Gastrocnemius medialis (tissue), 4 donors: ENCODE results near the gene DHCR24. TPM values are rescaled to one million over a fixed set of nuclear protein-coding genes. Genes with fewer than 3 reads are reported as not detected.

Experiments
- ATAC-seq, 2 donors: fragments of 150-250 bp; one replicate each; pipeline ENCODE4 v1.9.1; 2016
- DNase-seq, 2 donors: peaks; one replicate each; pipeline ENCODE4 v3.0.0-alpha.2; 2019
- H3K27ac ChIP-seq, 4 donors: fragments of 200-600 bp; sonication (generic); 1 replicate in 1 of 4; 2 replicates in 3 of 4; pipeline ENCODE4 v1.5.1; 2016 to 2018; ENCODE audit warnings: mild to moderate bottlenecking in 2 of 4, moderate library complexity in 1 of 4
- H3K27me3 ChIP-seq, 3 donors: fragments of 200-600 bp; sonication (generic) in 2 of 3; 1 replicate in 1 of 3; 2 replicates in 2 of 3; pipeline versions ENCODE4 v1.5.1 to v1.6.0; 2016 to 2019; ENCODE audit warnings: mild to moderate bottlenecking in 1 of 3, moderate library complexity in 1 of 3
- H3K36me3 ChIP-seq, 2 donors: fragments of 200-600 bp; sonication (generic) in 1 of 2; one replicate each; pipeline ENCODE4 v1.5.1; 2017 to 2018
- H3K4me1 ChIP-seq, 2 donors: fragments of 200-600 bp; sonication (generic) in 1 of 2; one replicate each; pipeline ENCODE4 v1.5.1; 2016 to 2017; ENCODE audit warnings: mild to moderate bottlenecking in 2 of 2
- H3K4me3 ChIP-seq, 4 donors: fragments of 200-600 bp; sonication (generic) in 3 of 4; 1 replicate in 1 of 4; 2 replicates in 3 of 4; pipeline ENCODE4 v1.5.1; 2016 to 2019; ENCODE audit warnings: mild to moderate bottlenecking in 2 of 4
- H3K9me3 ChIP-seq, 3 donors: fragments of 200-600 bp; sonication (generic) in 2 of 3; 1 replicate in 1 of 3; 2 replicates in 2 of 3; pipeline ENCODE4 v1.5.1; 2016 to 2019
- POLR2A ChIP-seq, 2 donors: fragments of 450-650 bp; IDR thresholded peaks; one replicate each; pipeline ENCODE4 v1.6.1; 2017; ENCODE audit warnings: antibody characterized with exemption in 2 of 2, mild to moderate bottlenecking in 2 of 2, moderate library complexity in 2 of 2
- in situ Hi-C, 4 donors: fragments of 200-750 bp; cut with MboI; loops; one replicate each; pipeline versions ENCODE4 v1.15.0 to v1.8.0; 2017; ENCODE audit warnings: low sequenced_read_pairs in 4 of 4
- intact Hi-C: fragments of 100-400 bp; cut with DNase I; formaldehyde crosslinking; loops from one replicate; pipeline ENCODE4 v1.15.1; 2023; ENCODE audit warnings: low total_unique reads
- total RNA-seq, 4 donors: library from RNA; depleted of rRNA; stranded (reverse); fragments of >200 nt; gene quantifications; one replicate each; pipeline versions ENCODE4 v1.1.0 to v1.2.3, GENCODE V29; 2016
- TF ChIP-seq, protein P1 (sequence below), 5 experiments: fragments of 450-650 bp in 3 of 5; fragments of 200-600 bp in 2 of 5; sonication (generic) in 2 of 5; IDR thresholded peaks in 4 of 5; conservative IDR thresholded peaks in 1 of 5; 1 replicate in 4 of 5; 2 replicates in 1 of 5; pipeline ENCODE4 v1.5.1; 2016 to 2019; ENCODE audit warnings: antibody characterized with exemption in 5 of 5, mild to moderate bottlenecking in 3 of 5, moderate library complexity in 3 of 5

Gene DHCR24
- total RNA-seq, 4 donors from 2014 or later: 155 to 362 (median 207) TPM

DNA sequence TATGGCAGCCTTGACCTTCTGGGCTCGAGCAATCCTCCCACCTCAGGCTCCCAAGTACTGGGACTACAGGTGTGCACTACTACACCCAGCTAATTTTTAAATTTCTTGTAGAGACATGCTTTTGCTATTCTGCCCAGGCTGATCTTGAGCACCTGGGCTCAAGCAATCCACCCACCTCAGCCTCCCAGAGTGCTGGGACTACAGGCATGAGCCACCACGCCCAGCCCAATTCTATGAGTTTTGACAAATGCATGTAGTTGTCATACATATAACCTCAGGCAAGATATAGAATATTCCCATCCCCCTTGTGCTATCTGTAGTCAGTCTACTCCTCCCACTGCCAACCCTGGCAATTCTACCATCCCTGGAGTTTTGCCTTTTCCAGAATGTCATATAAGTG is 47.2 kb downstream of the DHCR24 start:
- in situ Hi-C loops: no loop called here
- H3K9me3 ChIP-seq: no peaks in the 10 kb centered on the region
- DNase-seq: no peak
- ATAC-seq: no peak
- TF ChIP-seq, protein P1, sequence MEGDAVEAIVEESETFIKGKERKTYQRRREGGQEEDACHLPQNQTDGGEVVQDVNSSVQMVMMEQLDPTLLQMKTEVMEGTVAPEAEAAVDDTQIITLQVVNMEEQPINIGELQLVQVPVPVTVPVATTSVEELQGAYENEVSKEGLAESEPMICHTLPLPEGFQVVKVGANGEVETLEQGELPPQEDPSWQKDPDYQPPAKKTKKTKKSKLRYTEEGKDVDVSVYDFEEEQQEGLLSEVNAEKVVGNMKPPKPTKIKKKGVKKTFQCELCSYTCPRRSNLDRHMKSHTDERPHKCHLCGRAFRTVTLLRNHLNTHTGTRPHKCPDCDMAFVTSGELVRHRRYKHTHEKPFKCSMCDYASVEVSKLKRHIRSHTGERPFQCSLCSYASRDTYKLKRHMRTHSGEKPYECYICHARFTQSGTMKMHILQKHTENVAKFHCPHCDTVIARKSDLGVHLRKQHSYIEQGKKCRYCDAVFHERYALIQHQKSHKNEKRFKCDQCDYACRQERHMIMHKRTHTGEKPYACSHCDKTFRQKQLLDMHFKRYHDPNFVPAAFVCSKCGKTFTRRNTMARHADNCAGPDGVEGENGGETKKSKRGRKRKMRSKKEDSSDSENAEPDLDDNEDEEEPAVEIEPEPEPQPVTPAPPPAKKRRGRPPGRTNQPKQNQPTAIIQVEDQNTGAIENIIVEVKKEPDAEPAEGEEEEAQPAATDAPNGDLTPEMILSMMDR (IDR thresholded peaks at IDR 0.05 in 4 of 5, conservative IDR thresholded peaks at IDR 0.05 in 1 of 5): no peak
- TF ChIP-seq POLR2A (IDR thresholded peaks at IDR 0.05): no peak
- intact Hi-C loops: no loop called here
- H3K4me3 ChIP-seq: no peak overlapping the region
- H3K27me3 ChIP-seq: no peaks in the 10 kb centered on the region
- H3K4me1 ChIP-seq: no peaks in the 10 kb centered on the region
- H3K36me3 ChIP-seq: no peaks in the 10 kb centered on the region
- no peak overlapping the region for H3K27ac ChIP-seq

DNA sequence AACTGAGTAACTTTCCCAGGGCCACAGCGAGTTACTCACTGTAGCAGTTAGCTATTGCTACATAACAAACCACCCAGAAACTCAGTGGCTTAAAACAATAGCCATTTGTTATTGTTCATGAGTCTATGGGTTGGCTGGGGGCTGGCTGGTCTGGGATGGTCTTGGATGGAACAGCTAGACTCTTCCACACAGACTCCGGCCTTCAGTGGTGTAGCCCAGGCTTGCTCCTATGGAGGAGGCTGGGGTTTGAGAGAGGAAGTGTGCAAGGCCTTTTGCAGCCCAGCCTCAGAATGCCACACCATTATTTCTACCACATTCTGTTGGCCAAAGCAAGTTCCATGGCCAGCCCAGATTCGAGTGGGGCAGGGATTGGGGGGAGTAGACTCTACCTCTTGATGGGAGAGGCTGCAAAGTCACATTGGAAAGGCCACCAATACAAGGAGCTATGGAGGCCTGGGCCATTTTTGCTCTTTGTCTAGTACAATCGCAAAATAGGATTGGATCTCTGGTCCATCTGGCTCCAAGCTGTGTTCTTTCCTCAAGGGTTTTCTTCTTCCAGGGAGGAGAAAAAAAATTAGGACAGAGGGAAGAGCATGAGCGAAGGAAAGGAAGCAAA is 48.3 kb downstream of the DHCR24 start:
- no peaks in the 10 kb centered on the region for H3K9me3 ChIP-seq
- in situ Hi-C loops (no loop called here), intact Hi-C loops (no loop called here)
- no peak overlapping the region for H3K27ac ChIP-seq
- no peaks in the 10 kb centered on the region for H3K36me3 ChIP-seq
- ATAC-seq (no peak), DNase-seq (no peak)
- no peaks in the 10 kb centered on the region for H3K27me3 ChIP-seq
- no peak overlapping the region for H3K4me3 ChIP-seq
- no peak for TF ChIP-seq POLR2A (IDR thresholded peaks at IDR 0.05)
- TF ChIP-seq, protein P1 (IDR thresholded peaks at IDR 0.05 in 4 of 5, conservative IDR thresholded peaks at IDR 0.05 in 1 of 5): no peak
- no peaks in the 10 kb centered on the region for H3K4me1 ChIP-seq

DNA sequence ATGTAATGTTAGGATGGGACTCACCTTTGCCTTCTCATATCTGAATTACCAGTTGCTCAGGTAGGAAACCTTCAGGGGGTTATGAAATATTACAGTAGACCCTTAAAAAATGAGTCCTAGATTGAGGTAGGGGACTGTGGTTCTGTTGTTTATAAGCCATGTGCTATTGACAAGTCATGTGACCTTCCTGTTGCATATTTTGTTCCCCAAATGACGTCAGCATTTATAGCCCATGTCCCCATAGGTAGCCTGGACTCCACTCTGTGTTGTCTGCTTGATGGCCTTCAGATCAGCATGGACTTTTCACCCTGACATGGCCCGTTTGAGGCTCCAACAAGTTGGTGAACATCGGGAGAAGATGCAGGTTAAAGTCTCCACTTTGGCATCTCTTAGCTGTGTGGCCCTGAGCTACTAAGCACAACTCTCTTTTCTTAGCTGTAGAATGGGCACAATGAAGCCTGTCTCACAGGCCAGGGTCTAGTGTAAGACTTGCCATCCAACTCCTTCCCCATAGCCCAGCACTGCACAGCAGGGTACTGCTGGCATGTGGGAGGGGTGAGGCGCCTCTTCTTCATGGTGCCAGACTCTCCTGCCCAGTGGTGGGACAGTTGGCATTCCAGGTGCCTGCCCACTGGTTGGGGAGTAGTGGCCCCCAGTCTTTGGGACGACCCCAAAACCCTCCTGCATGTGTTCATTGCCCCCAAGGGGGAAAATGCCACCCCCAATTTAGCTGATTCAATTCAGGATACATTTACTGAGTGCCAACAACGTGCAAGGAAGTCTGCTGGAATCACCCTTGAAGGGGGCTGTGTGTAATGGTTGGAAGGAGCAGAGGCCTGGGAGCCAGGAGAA is 49.8 kb downstream of the DHCR24 start:
- ATAC-seq: no peak
- Histone ChIP-seq H3K27me3 (no peaks in the 10 kb centered on the region), H3K4me1 (no peaks in the 10 kb centered on the region), H3K27ac (no peak overlapping the region), H3K36me3 (no peaks in the 10 kb centered on the region), H3K4me3 (no peak overlapping the region), H3K9me3 (no peaks in the 10 kb centered on the region)
- TF ChIP-seq, protein P1 (IDR thresholded peaks at IDR 0.05 in 4 of 5, conservative IDR thresholded peaks at IDR 0.05 in 1 of 5): no peak
- TF ChIP-seq POLR2A (IDR thresholded peaks at IDR 0.05): no peak
- in situ Hi-C loops: no loop called here
- no peak for DNase-seq
- intact Hi-C loops: no loop called here

DNA sequence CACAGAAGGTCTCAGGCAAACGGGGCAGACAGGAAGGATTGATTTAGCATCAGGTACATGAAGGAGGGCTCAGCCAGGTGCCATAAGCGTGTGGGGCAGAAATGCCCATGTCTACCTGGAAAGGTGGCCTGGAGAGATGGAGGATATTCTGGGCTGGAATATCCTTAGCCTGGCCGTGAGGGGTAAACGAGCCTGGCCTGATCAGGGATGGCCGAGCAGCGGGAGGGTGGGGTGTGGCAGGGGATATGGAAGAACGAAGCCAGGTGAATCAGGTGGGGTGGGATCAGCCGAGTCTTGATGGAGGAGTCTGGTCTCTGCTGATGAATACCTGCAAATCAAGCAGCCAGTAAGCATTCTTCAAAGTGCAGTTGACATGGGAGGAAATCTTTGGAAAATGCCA is 50.4 kb downstream of the DHCR24 start:
- in situ Hi-C loops: no loop called here
- intact Hi-C loops: no loop called here
- Histone ChIP-seq H3K36me3 (no peaks in the 10 kb centered on the region), H3K4me1 (no peaks in the 10 kb centered on the region), H3K4me3 (no peak overlapping the region), H3K27me3 (no peaks in the 10 kb centered on the region), H3K9me3 (no peaks in the 10 kb centered on the region), H3K27ac (no peak overlapping the region)
- no peak for TF ChIP-seq POLR2A (IDR thresholded peaks at IDR 0.05)
- TF ChIP-seq, protein P1 (IDR thresholded peaks at IDR 0.05 in 4 of 5, conservative IDR thresholded peaks at IDR 0.05 in 1 of 5): no peak
- ATAC-seq (no peak), DNase-seq (no peak)
